Activated CD4-positive, alpha-beta T cell treated with anti-CD3 and anti-CD28 coated beads for 36 hours (primary cell): Measurements from ENCODE around the gene CD34. TPM values are rescaled to one million over a fixed set of nuclear protein-coding genes. Genes with fewer than 3 reads are reported as not detected.

Experiments used
- ATAC-seq: fragments of 200-7000 bp; cut with Tn5 transposase; one replicate; pipeline ENCODE4 v1.10.0; 2021; ENCODE audit warnings: mild to moderate bottlenecking, moderate library complexity
- CTCF ChIA-PET: fragments of 350-600 bp; sonication (Branson Sonifier 250); formaldehyde crosslinking; loops from one replicate; lab custom pipeline; 2021; ENCODE audit warnings: antibody characterized with exemption; lab: Charles Lee
- POLR2A ChIA-PET: fragments of 350-600 bp; sonication (Branson Sonifier 250); formaldehyde crosslinking; loops from one replicate; lab custom pipeline; 2021; ENCODE audit warnings: antibody characterized with exemption, inconsistent platforms; lab: Charles Lee
- DNase-seq: peaks from one replicate; pipeline ENCODE4 v3.0.0-alpha.2; 2020
- H3K27ac Mint-ChIP-seq: one replicate; pipeline ENCODE4 v1.8.0; 2021; ENCODE audit warnings: mixed read lengths
- H3K27me3 Mint-ChIP-seq: one replicate; pipeline ENCODE4 v1.8.0; 2021; ENCODE audit warnings: mixed read lengths
- H3K36me3 Mint-ChIP-seq: one replicate; pipeline ENCODE4 v1.8.0; 2021; ENCODE audit warnings: low read depth, mixed read lengths
- H3K4me1 Mint-ChIP-seq: one replicate; pipeline ENCODE4 v1.8.0; 2021; ENCODE audit warnings: mixed read lengths
- H3K4me3 Mint-ChIP-seq: one replicate; pipeline ENCODE4 v1.8.0; 2021; ENCODE audit warnings: mild to moderate bottlenecking, moderate library complexity, mixed read lengths
- H3K9me3 Mint-ChIP-seq: one replicate; pipeline ENCODE4 v1.8.0; 2021; ENCODE audit warnings: low read depth, mixed read lengths
- intact Hi-C, 2 experiments: fragments of 100-400 bp; cut with DNase I in 1 of 2; cut with micrococcal nuclease in 1 of 2; formaldehyde crosslinking; loops; one replicate each; pipeline versions ENCODE4 v1.14.2 to v1.15.1; 2022 to 2024; cut with DNase I, micrococcal nuclease
- total RNA-seq, 2 experiments: library from RNA; stranded (reverse); gene quantifications; one replicate each; pipeline ENCODE4 v1.2.3, GENCODE V29; 2021

CD34 gene
- under 1 TPM; 0.02 to 0.04 TPM for total RNA-seq

DNA sequence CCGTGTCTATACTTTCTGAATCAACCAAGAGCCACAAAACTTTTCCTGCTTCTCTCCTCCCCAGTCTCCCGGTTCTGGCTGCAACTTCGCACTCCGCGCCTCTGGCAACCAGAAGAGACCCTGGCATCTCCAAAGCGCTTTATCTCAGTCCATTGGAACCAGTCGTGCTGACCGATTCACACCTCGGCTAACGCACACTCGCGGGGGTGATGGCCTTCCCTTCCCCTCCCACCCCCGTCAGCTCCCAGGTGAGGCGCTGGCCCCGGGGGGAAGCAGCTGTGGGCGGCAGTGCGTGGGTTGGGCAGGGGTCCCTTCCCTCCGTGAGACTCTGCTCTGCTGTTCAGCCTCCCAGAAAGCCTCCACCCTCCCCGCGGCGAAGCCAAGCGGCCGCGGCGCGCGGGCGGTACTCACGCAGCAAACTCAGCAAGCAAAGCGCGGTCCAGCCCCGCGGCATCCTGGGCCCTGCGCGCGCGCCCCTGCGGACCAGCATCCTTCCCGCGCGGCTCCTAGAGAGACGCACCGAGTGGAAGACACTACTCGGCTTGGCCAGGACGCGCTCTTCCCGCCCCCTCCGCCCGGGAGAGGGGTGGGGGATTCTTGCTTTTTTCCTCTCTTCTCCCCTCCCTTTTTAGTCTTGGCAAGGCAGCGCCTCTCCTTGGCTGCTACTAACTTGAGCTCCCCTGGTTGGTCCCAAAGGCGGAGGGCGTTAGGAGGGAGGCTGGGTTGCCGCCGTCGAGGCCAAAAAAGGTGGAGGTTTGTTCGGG lies at the start of gene CD34:
Gene CD34 (minus strand): TSS at position 535 of the 764 bp plus-strand sequence. CDS start 45 bp downstream, at position 490.
- Mint-ChIP-seq H3K4me1 (peaks cover 11% of the 10 kb centered on the region), H3K4me3 (peak within 1 kb of the TSS; percentile 31), H3K36me3 (no peaks in the 10 kb centered on the region), H3K27ac (no peak within 1 kb of the TSS), H3K9me3 (no peaks in the 10 kb centered on the region), H3K27me3 (peaks cover 56% of the 10 kb centered on the region)
- DNase-seq = peak; percentile 60
- peak; percentile 72 for ATAC-seq
- ChIA-PET CTCF (interaction anchor here (1.0 to 1.7 kb wide), 3 partner anchors 42 to 82 kb away, joined by 3 to 4 read pairs (median 3); no protein-coding TSS in a partner anchor), POLR2A (interaction anchor here (0.6 kb wide), 1 partner anchor 46 kb away, joined by 11 read pairs; no protein-coding TSS in a partner anchor)
- intact Hi-C loops = no loop called here

GRCh38 chr1:207960346-207960745 lies 49.4 kb upstream of the CD34 start:
- ChIA-PET POLR2A (no interaction called here), CTCF (interaction anchor here (0.6 to 3.9 kb wide), 2 partner anchors 25 to 163 kb away, joined by 3 to 27 read pairs; no protein-coding TSS in a partner anchor)
- H3K4me3 Mint-ChIP-seq = no peak overlapping the region
- H3K27ac Mint-ChIP-seq = no peak overlapping the region
- H3K4me1 Mint-ChIP-seq = peaks cover 2% of the 10 kb centered on the region
- DNase-seq (no peak), ATAC-seq (no peak)
- peaks cover 30% of the 10 kb centered on the region for H3K27me3 Mint-ChIP-seq
- intact Hi-C loops = no loop called here
- no peaks in the 10 kb centered on the region for H3K36me3 Mint-ChIP-seq
- H3K9me3 Mint-ChIP-seq = no peaks in the 10 kb centered on the region

DNA sequence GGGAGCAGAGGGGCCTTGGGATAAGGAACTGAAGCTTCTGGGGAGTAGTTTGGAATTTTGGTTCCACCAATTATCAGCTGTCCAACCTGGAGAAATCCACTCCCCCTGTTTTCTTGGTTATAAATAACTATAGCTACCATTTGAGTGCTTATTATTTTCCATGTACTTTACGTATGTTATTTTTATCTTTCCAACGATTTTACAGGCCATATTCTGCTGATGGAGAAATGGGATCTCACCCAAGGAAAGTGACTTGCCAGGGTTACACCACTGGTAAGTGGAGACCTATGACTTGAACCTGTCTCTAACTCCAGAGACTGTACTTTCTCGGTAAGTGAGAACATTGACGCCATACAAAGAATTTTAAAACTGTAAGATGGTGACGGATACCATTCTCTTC lies 49.0 kb upstream of the CD34 start:
- POLR2A ChIA-PET = no interaction called here
- H3K27ac Mint-ChIP-seq = no peak overlapping the region
- no peaks in the 10 kb centered on the region for H3K36me3 Mint-ChIP-seq
- DNase-seq = no peak
- CTCF ChIA-PET = interaction anchor here (0.6 to 0.7 kb wide), 2 partner anchors 24 to 73 kb away, joined by 3 read pairs; no protein-coding TSS in a partner anchor
- H3K9me3 Mint-ChIP-seq = no peaks in the 10 kb centered on the region
- H3K27me3 Mint-ChIP-seq = peaks cover 30% of the 10 kb centered on the region
- intact Hi-C loops = no loop called here
- H3K4me3 Mint-ChIP-seq = peak overlapping the region; percentile 46
- ATAC-seq = no peak
- H3K4me1 Mint-ChIP-seq = peaks cover 2% of the 10 kb centered on the region

- ChIA-PET POLR2A (no interaction called here), CTCF (interaction anchor here (0.7 to 1.1 kb wide), 2 partner anchors 10 to 72 kb away, joined by 3 read pairs; no protein-coding TSS in a partner anchor)
- H3K4me1 Mint-ChIP-seq = peaks cover under 1% of the 10 kb centered on the region
- peaks cover 28% of the 10 kb centered on the region for H3K27me3 Mint-ChIP-seq
- H3K4me3 Mint-ChIP-seq = peak overlapping the region; percentile 46
- intact Hi-C loops = no loop called here
- peak; percentile 40 for ATAC-seq
- H3K36me3 Mint-ChIP-seq = no peaks in the 10 kb centered on the region
- DNase-seq = peak; percentile 41
- H3K9me3 Mint-ChIP-seq = no peaks in the 10 kb centered on the region
- H3K27ac Mint-ChIP-seq = no peak overlapping the region
Measured at GRCh38 chr1:207959141-207959825, 48.4 kb upstream of the CD34 start.

DNA sequence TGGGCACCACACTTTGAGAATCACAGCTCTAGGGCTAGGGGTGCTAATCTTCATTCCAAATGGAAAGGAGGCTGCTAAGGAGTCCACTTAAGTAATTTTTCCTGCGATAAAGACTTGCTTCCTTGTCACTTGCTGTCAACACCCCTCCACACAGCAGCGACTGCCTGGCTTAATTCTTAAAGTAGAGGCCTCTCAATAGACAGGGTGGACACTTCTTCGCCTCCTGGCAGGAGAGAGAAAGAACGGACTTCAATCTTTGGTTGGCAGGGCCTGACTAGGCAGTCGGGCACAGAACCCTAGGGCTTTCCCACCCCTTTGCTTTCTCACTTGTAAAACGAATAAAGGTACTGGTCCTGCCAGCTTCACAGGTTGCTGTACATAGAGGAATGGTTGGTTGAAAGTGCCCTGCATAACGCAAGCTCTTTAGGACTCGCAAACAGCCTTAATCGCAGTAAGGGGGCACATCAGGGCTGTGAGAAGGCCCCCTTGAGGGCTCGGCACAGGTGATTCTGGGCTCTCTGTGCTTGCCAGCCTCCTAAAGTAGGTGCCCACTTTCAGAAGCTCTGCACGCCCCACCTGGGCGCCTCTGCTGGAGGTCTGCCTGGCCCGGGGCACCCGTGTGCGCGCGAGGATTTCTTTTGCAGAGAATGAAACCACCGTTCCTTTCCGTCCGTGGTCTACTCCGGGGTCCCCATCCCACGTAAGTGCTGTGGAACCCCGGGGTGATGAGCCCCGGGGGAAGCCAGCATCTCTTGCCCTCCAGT lies 47.6 kb upstream of the CD34 start:
- Mint-ChIP-seq H3K27ac (no peak overlapping the region), H3K4me1 (no peaks in the 10 kb centered on the region), H3K4me3 (peak overlapping the region; percentile 17), H3K9me3 (no peaks in the 10 kb centered on the region), H3K36me3 (no peaks in the 10 kb centered on the region), H3K27me3 (peaks cover 28% of the 10 kb centered on the region)
- no peak for ATAC-seq
- ChIA-PET CTCF (interaction anchor here (0.6 to 1.9 kb wide), 3 partner anchors 11 to 161 kb away, joined by 3 to 9 read pairs (median 3); no protein-coding TSS in a partner anchor), POLR2A (interaction anchor here (0.9 kb wide), 1 partner anchor 12 kb away, joined by 3 read pairs; no protein-coding TSS in a partner anchor)
- DNase-seq = no peak
- intact Hi-C loops = no loop called here

DNA sequence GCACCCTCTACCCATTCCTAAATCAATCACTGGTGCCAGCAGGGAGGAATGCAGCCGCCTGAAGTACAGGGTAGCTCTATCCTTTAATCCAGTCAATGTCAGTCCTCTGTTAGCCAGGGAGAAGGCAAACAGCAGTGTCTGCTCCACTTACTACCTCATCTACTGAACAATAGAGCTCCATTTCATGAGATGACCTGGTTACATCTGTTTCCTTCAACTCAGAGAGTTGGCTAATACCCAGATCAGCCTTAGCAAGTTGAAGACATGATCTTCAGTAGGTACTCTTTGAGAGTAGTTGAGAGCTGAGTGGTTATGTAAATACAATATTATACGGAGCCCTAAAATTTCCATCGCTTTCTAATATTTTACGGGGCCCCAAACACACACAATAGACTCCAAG lies 46.1 kb upstream of the CD34 start:
- Mint-ChIP-seq H3K4me3 (no peak overlapping the region), H3K9me3 (no peaks in the 10 kb centered on the region), H3K4me1 (no peaks in the 10 kb centered on the region), H3K27me3 (peaks cover 34% of the 10 kb centered on the region), H3K36me3 (no peaks in the 10 kb centered on the region), H3K27ac (no peak overlapping the region)
- intact Hi-C loops = no loop called here
- POLR2A ChIA-PET = no interaction called here
- no peak for DNase-seq
- CTCF ChIA-PET = interaction anchor here (0.7 to 1.9 kb wide), 3 partner anchors 33 to 128 kb away, joined by 4 to 9 read pairs (median 4); no protein-coding TSS in a partner anchor
- ATAC-seq = no peak

DNA sequence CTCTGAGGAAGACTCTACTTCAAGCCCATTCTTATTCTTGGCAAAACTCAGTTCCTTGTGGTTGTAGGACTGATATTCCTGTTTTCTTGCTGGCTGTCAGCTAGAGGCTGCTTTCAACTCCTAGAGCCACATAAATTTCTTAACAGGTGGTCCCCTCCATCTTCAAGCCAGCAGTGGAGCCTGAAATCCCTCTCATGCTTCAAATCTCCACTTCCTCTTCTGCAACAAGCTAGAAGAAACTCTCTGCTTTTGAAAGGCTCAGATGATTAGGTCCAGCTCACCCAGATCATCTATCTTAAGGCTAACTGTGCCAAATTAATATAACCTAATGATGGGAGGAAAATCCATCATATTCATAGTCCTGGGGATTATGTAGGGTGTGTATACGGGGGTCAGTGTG lies 43.2 kb upstream of the CD34 start:
- Mint-ChIP-seq H3K27ac (no peak overlapping the region), H3K9me3 (no peaks in the 10 kb centered on the region), H3K4me1 (no peaks in the 10 kb centered on the region), H3K4me3 (no peak overlapping the region), H3K36me3 (no peaks in the 10 kb centered on the region), H3K27me3 (peaks cover 18% of the 10 kb centered on the region)
- CTCF ChIA-PET = interaction anchor here (0.8 to 1.5 kb wide), 4 partner anchors 9 to 69 kb away, joined by 3 to 4 read pairs (median 3); no protein-coding TSS in a partner anchor
- intact Hi-C loops = no loop called here
- POLR2A ChIA-PET = no interaction called here
- DNase-seq (no peak), ATAC-seq (no peak)

GRCh38 chr1:207952617-207953542 lies 42.0 kb upstream of the CD34 start:
- ATAC-seq (no peak), DNase-seq (no peak)
- intact Hi-C loops = no loop called here
- Mint-ChIP-seq H3K27ac (no peak overlapping the region), H3K4me3 (no peak overlapping the region), H3K9me3 (no peaks in the 10 kb centered on the region), H3K27me3 (peaks cover 12% of the 10 kb centered on the region), H3K36me3 (no peaks in the 10 kb centered on the region), H3K4me1 (no peaks in the 10 kb centered on the region)
- ChIA-PET CTCF (interaction anchor here (0.7 to 1.5 kb wide), 6 partner anchors 8 to 878 kb away, joined by 3 to 4 read pairs (median 3); no protein-coding TSS in a partner anchor), POLR2A (no interaction called here)

DNA sequence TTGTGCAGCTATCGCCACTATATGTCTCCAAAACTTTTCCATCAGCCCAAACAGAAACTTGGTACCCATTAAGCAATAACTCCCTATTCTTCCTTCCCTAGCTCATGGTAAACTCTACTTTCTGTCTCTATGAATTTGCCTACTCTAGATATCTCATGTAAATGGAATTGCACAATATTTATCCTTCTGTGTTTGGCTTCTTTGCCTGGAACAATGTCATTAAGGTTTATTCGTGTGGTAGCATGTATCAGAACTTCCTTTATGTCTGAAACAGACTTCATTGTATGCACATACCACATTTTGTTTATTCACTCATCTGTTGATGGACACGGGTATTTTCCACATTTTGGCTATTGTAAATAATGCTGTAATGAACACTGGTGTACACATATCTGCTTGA lies 40.7 kb upstream of the CD34 start:
- ATAC-seq = no peak
- Mint-ChIP-seq H3K4me1 (no peaks in the 10 kb centered on the region), H3K27me3 (peaks cover 9% of the 10 kb centered on the region), H3K27ac (no peak overlapping the region), H3K9me3 (no peaks in the 10 kb centered on the region), H3K36me3 (no peaks in the 10 kb centered on the region), H3K4me3 (no peak overlapping the region)
- ChIA-PET POLR2A (no interaction called here), CTCF (no interaction called here)
- no peak for DNase-seq
- intact Hi-C loops = no loop called here

GRCh38 chr1:207950750-207951149 lies 39.8 kb upstream of the CD34 start:
- H3K36me3 Mint-ChIP-seq = no peaks in the 10 kb centered on the region
- H3K27me3 Mint-ChIP-seq = peaks cover 9% of the 10 kb centered on the region
- H3K9me3 Mint-ChIP-seq = no peaks in the 10 kb centered on the region
- POLR2A ChIA-PET = no interaction called here
- intact Hi-C loops = no loop called here
- H3K4me3 Mint-ChIP-seq = no peak overlapping the region
- H3K27ac Mint-ChIP-seq = no peak overlapping the region
- no peaks in the 10 kb centered on the region for H3K4me1 Mint-ChIP-seq
- CTCF ChIA-PET = interaction anchor here (0.6 to 1.7 kb wide), 2 partner anchors 12 to 66 kb away, joined by 3 to 6 read pairs; no protein-coding TSS in a partner anchor
- DNase-seq = no peak
- ATAC-seq = no peak
